HG02610 (cell line): Measurements from ENCODE around the gene GALNT15.

Source experiments
- ATAC-seq: cut with Tn5 transposase; IDR thresholded peaks from one replicate; pipeline ENCODE4 v1.9.1; 2021; ENCODE audit warnings: mild to moderate bottlenecking, moderate library complexity; ENCODE audit not compliant: unreplicated experiment

Gene GALNT15

GRCh38 chr3:16219777-16220176 is 45.3 kb downstream of the GALNT15 start:
- ATAC-seq, result no peak

GRCh38 chr3:16221990-16222389 is 47.5 kb downstream of the GALNT15 start:
- no peak for ATAC-seq

- ATAC-seq, result no peak
Measured at GRCh38 chr3:16222547-16222946, 48.1 kb downstream of the GALNT15 start.

GRCh38 chr3:16224325-16224724 is 49.8 kb downstream of the GALNT15 start:
- no peak for ATAC-seq

- no peak for ATAC-seq
Measured at GRCh38 chr3:16227566-16227965, 53.1 kb downstream of the GALNT15 start.

GRCh38 chr3:16229681-16230080 is 55.2 kb downstream of the GALNT15 start:
- ATAC-seq, result no peak

- no peak for ATAC-seq
Measured at GRCh38 chr3:16231983-16232382, 57.5 kb downstream of the GALNT15 start.

GRCh38 chr3:16233806-16234205 is 59.3 kb downstream of the GALNT15 start:
- ATAC-seq, result no peak

GRCh38 chr3:16234281-16234680 is 59.8 kb downstream of the GALNT15 start:
- ATAC-seq, result no peak

GRCh38 chr3:16236030-16236639 is 61.7 kb downstream of the GALNT15 start:
- no peak for ATAC-seq

- no peak for ATAC-seq
Measured at GRCh38 chr3:16236856-16237393, 62.4 kb downstream of the GALNT15 start.

GRCh38 chr3:16239086-16239770 is 64.7 kb downstream of the GALNT15 start:
- ATAC-seq, result no peak

- ATAC-seq, result no peak
Measured at GRCh38 chr3:16239780-16240179, 65.3 kb downstream of the GALNT15 start.

GRCh38 chr3:16240229-16241023 is 65.9 kb downstream of the GALNT15 start:
- no peak for ATAC-seq

GRCh38 chr3:16241225-16241624 is 66.7 kb downstream of the GALNT15 start:
- ATAC-seq, result no peak

GRCh38 chr3:16242177-16242576 is 67.7 kb downstream of the GALNT15 start:
- no peak for ATAC-seq

GRCh38 chr3:16243706-16244490 is 69.4 kb downstream of the GALNT15 start:
- no peak for ATAC-seq

- ATAC-seq, result no peak
Measured at GRCh38 chr3:16245609-16246008, 71.1 kb downstream of the GALNT15 start.

GRCh38 chr3:16247282-16248061 is 73.0 kb downstream of the GALNT15 start:
- peak; percentile 73 for ATAC-seq

- no peak for ATAC-seq
Measured at GRCh38 chr3:16248556-16248955, 74.1 kb downstream of the GALNT15 start.
